Uterus (tissue), 2 donors: ENCODE data around the gene GRM5.

ENCODE experiments used
- CTCF ChIP-seq, 4 experiments: fragments of 200-600 bp in 2 of 4; fragments of 450-650 bp in 2 of 4; sonication (generic) in 2 of 4; IDR thresholded peaks; one replicate each; pipeline ENCODE4 v1.5.1; 2016 to 2019; ENCODE audit warnings: antibody characterized with exemption in 4 of 4, mild to moderate bottlenecking in 2 of 4, moderate library complexity in 1 of 4
- POLR2A ChIP-seq, 2 donors: fragments of 450-650 bp; IDR thresholded peaks; one replicate each; pipeline ENCODE4 v1.6.1; 2016; ENCODE audit warnings: antibody characterized with exemption in 2 of 2, mild to moderate bottlenecking in 1 of 2, moderate library complexity in 1 of 2

- TF ChIP-seq CTCF (IDR thresholded peaks at IDR 0.05) (no peak), POLR2A (IDR thresholded peaks at IDR 0.05) (no peak)
Measured at GRCh38 chr11:88651556-88651955, 414.2 kb downstream of the GRM5 start.
